Calu3 (cell line): ENCODE measurements around the gene KREMEN1. TPM values are rescaled to one million over a fixed set of nuclear protein-coding genes. Genes with fewer than 3 reads are reported as not detected.
A peak's percentile ranks its signal among the peaks of the same experiment; 100 is the strongest.

Experiments used
- Bru-seq: library from RNA; stranded (reverse); fragments of 400-500 nt; gene quantifications from one replicate; lab custom pipeline; 2021; lab: Mats Ljungman, UMichigan
- BruChase-seq, 2 experiments: library from RNA; stranded (reverse); fragments of 400-500 nt; gene quantifications; one replicate each; lab custom pipeline; 2021; lab: Mats Ljungman, UMichigan
- BruUV-seq: library from RNA; stranded (reverse); fragments of 400-500 nt; replicated peaks from 2 replicates; lab custom pipeline; 2021; lab: Mats Ljungman, UMichigan
- CTCF ChIA-PET: fragments of 300-600 bp; sonication (Branson Sonifier 250); formaldehyde crosslinking; loops from one replicate; lab custom pipeline; 2022; ENCODE audit warnings: antibody characterized with exemption; lab: Charles Lee
- DNase-seq: peaks from one replicate; pipeline ENCODE4 v3.0.0; 2022
- H3K27ac Mint-ChIP-seq: one replicate; pipeline ENCODE4 v1.8.0; 2022; ENCODE audit warnings: mixed read lengths; ENCODE audit not compliant: unreplicated experiment
- H3K27me3 Mint-ChIP-seq: one replicate; pipeline ENCODE4 v1.8.0; 2022; ENCODE audit warnings: mixed read lengths; ENCODE audit not compliant: unreplicated experiment
- H3K36me3 Mint-ChIP-seq: one replicate; pipeline ENCODE4 v1.8.0; 2022; ENCODE audit warnings: mild to moderate bottlenecking, moderate library complexity, mixed read lengths; ENCODE audit not compliant: insufficient read depth, unreplicated experiment
- H3K4me1 Mint-ChIP-seq: one replicate; pipeline ENCODE4 v1.8.0; 2022; ENCODE audit warnings: mild to moderate bottlenecking, low read depth, mixed read lengths; ENCODE audit not compliant: unreplicated experiment
- H3K4me3 Mint-ChIP-seq: one replicate; pipeline ENCODE4 v1.8.0; 2022; ENCODE audit warnings: mild to moderate bottlenecking, low read depth, moderate library complexity, mixed read lengths; ENCODE audit not compliant: unreplicated experiment
- H3K9me3 Mint-ChIP-seq: one replicate; pipeline ENCODE4 v1.8.0; 2022; ENCODE audit warnings: low read depth, mixed read lengths; ENCODE audit not compliant: unreplicated experiment
- CTCF ChIP-seq: fragments of 200-600 bp; IDR thresholded peaks from one replicate; pipeline ENCODE4 v1.8.0; 2022; ENCODE audit warnings: antibody characterized with exemption; ENCODE audit not compliant: unreplicated experiment
- intact Hi-C: fragments of 100-400 bp; cut with micrococcal nuclease; formaldehyde crosslinking; loops from one replicate; pipeline ENCODE4 v1.10.0; 2022; ENCODE audit not compliant: unreplicated experiment
- long read RNA-seq: library from polyadenylated mRNA; stranded (forward); transcript quantifications from one replicate; pipeline ENCODE4 v2.0.0, GENCODE V29; 2022
- total RNA-seq: library from RNA; stranded (reverse); gene quantifications from 2 replicates; pipeline ENCODE4 v1.2.3, GENCODE V29; 2022

Gene KREMEN1
- total RNA-seq (2.1 and 2.8 TPM in 2 replicates), Bru-seq, nascent RNA (percentile 22 among the genes with signal in this experiment), BruChase-seq, experiment 1, labeled RNA remaining after a 6-hour chase (percentile 26 among the genes with signal in this experiment), BruChase-seq, experiment 2, labeled RNA remaining after a 2-hour chase (percentile 21 among the genes with signal in this experiment)
- long read RNA-seq, full-length matches to known transcripts = 1 of 2 reads
- long read RNA-seq, partial matches to known transcripts = 0 of 2 reads
- long read RNA-seq, other reads (novel, unspliced or antisense) = 1 of 2 reads

GRCh38 chr22:29072979-29073617 is at the start of gene KREMEN1:
KREMEN1 (plus strand) TSS chr22:29073035; CDS start chr22:29073131, 96 bp downstream.
- peaks cover 20% of the 10 kb centered on the region for H3K36me3 Mint-ChIP-seq
- no peak for DNase-seq
- H3K27me3 Mint-ChIP-seq = peaks cover 58% of the 10 kb centered on the region
- CTCF ChIA-PET = no interaction called here
- no peaks in the 10 kb centered on the region for H3K9me3 Mint-ChIP-seq
- intact Hi-C loops = loop anchor here (10.0 kb wide), 1 partner anchor 82 kb away; no protein-coding TSS in a partner anchor
- H3K27ac Mint-ChIP-seq = peak within 1 kb of the TSS; percentile 21
- H3K4me1 Mint-ChIP-seq = no peaks in the 10 kb centered on the region
- BruUV-seq = no TSS peak
- no peak for TF ChIP-seq CTCF
- peak within 1 kb of the TSS; percentile 76 for H3K4me3 Mint-ChIP-seq

- Mint-ChIP-seq H3K27ac (peak overlapping the region; percentile 17), H3K36me3 (peaks cover 15% of the 10 kb centered on the region)
Observed at GRCh38 chr22:29023172-29023796, 49.6 kb upstream of the KREMEN1 start.

GRCh38 chr22:29026579-29026978 is 46.3 kb upstream of the KREMEN1 start:
- no TSS peak for BruUV-seq
- CTCF ChIA-PET = interaction anchor here (0.5 kb wide), 1 partner anchor 167 kb away, joined by 5 read pairs; no protein-coding TSS in a partner anchor
- TF ChIP-seq CTCF = no peak
- no peaks in the 10 kb centered on the region for H3K9me3 Mint-ChIP-seq
- peaks cover 42% of the 10 kb centered on the region for H3K36me3 Mint-ChIP-seq
- no peak overlapping the region for H3K4me3 Mint-ChIP-seq
- H3K27me3 Mint-ChIP-seq = no peaks in the 10 kb centered on the region
- peaks cover 58% of the 10 kb centered on the region for H3K4me1 Mint-ChIP-seq
- H3K27ac Mint-ChIP-seq = no peak overlapping the region
- no peak for DNase-seq
- intact Hi-C loops = no loop called here

More at GRCh38 chr22:29023172-29023796, 49.6 kb upstream of the KREMEN1 start:
- Mint-ChIP-seq H3K9me3 (peaks cover 3% of the 10 kb centered on the region), H3K4me1 (peaks cover 41% of the 10 kb centered on the region), H3K27me3 (no peaks in the 10 kb centered on the region), H3K4me3 (no peak overlapping the region)
- TF ChIP-seq CTCF = no peak
- intact Hi-C loops = loop anchor here (2.0 kb wide), 1 partner anchor 46 kb away; no protein-coding TSS in a partner anchor
- no TSS peak for BruUV-seq
- DNase-seq = no peak
- CTCF ChIA-PET = interaction anchor here (0.7 kb wide), 4 partner anchors 16 to 139 kb away, joined by 3 to 4 read pairs (median 3); no protein-coding TSS in a partner anchor

- no peaks in the 10 kb centered on the region for H3K9me3 Mint-ChIP-seq
- no peaks in the 10 kb centered on the region for H3K27me3 Mint-ChIP-seq
- no peak for TF ChIP-seq CTCF
- H3K4me3 Mint-ChIP-seq = no peak overlapping the region
- peaks cover 48% of the 10 kb centered on the region for H3K36me3 Mint-ChIP-seq
- intact Hi-C loops = no loop called here
- CTCF ChIA-PET = interaction anchor here (1.0 to 4.2 kb wide), 3 partner anchors 12 to 144 kb away, joined by 3 to 22 read pairs (median 6); partner anchors contain the start of gene ZNRF3
- no peak for DNase-seq
- peaks cover 58% of the 10 kb centered on the region for H3K4me1 Mint-ChIP-seq
- peak overlapping the region; percentile 99 for H3K27ac Mint-ChIP-seq
- no TSS peak for BruUV-seq
Observed at GRCh38 chr22:29028468-29028867, 44.4 kb upstream of the KREMEN1 start.
